HepG2 (cell line): ENCODE data around the gene DLX3. TPM values are rescaled to one million over a fixed set of nuclear protein-coding genes. Genes with fewer than 3 reads are reported as not detected.
A peak's percentile ranks its signal among the peaks of the same experiment; 100 is the strongest.

Source experiments
- ATAC-seq: fragments of 200-7000 bp; cut with Tn5 transposase; 3 replicates; pipeline ENCODE4 v1.9.1; 2020; ENCODE audit warnings: mild to moderate bottlenecking, moderate library complexity
- BruUV-seq: library from RNA; stranded (reverse); fragments of 400-500 nt; replicated peaks from 2 replicates; lab custom pipeline; 2021; lab: Mats Ljungman, UMichigan
- CTCF ChIA-PET: fragments of 300-600 bp; formaldehyde crosslinking; extraction: SDS; loops from one replicate; lab custom pipeline; 2021; ENCODE audit warnings: low total read pairs, inconsistent platforms, low intra/inter-chr PET ratio; lab: Yijun Ruan, JAX
- POLR2A ChIA-PET: fragments of 350-600 bp; sonication (Branson Sonifier 250); formaldehyde crosslinking; loops from one replicate; lab custom pipeline; 2020; ENCODE audit warnings: antibody characterized with exemption, inconsistent platforms; lab: Yijun Ruan, JAX
- DNase-seq: peaks from one replicate; pipeline ENCODE4 v3.0.0-alpha.2; 2015; ENCODE audit warnings: low spot score
- FAIRE-seq: peaks from 3 replicates; lab custom pipeline; 2011; peaks lifted over from hg19 to GRCh38; lab: Jason Lieb, UNC
- H2AFZ ChIP-seq: one replicate; pipeline ENCODE4 v1.6.1; 2011; ENCODE audit warnings: low read length, inconsistent platforms
- H3K27ac ChIP-seq: fragments of 300-600 bp; 3 replicates; pipeline ENCODE4 v1.8.0; 2011; ENCODE audit warnings: mixed run types, mild to moderate bottlenecking, mixed read lengths, low read length, inconsistent platforms; ENCODE audit not compliant: insufficient read depth; ENCODE audit errors: extremely low read length
- H3K27me3 ChIP-seq, 2 experiments: fragments of 200-600 bp in 1 of 2; 2 replicates in 1 of 2; 3 replicates in 1 of 2; pipeline versions ENCODE4 v1.6.0 to v1.8.0; 2011; ENCODE audit warnings: low read length in 2 of 2, mild to moderate bottlenecking in 2 of 2, moderate library complexity in 2 of 2, inconsistent platforms in 1 of 2; ENCODE audit not compliant: insufficient read depth in 2 of 2, control insufficient read depth in 1 of 2
- H3K36me3 ChIP-seq, 2 experiments: fragments of 200-600 bp in 1 of 2; replicated peaks in 1 of 2; 2 replicates in 1 of 2; 3 replicates in 1 of 2; pipeline versions ENCODE4 v1.5.1 to v1.8.0; 2011; ENCODE audit warnings: low read length in 2 of 2, inconsistent platforms in 1 of 2; ENCODE audit not compliant: insufficient read depth in 2 of 2, control insufficient read depth in 1 of 2
- H3K4me1 ChIP-seq: 2 replicates; pipeline ENCODE4 v1.5.1; 2012; ENCODE audit warnings: low read length, inconsistent platforms; ENCODE audit not compliant: insufficient read depth
- H3K4me2 ChIP-seq: 2 replicates; pipeline ENCODE4 v1.6.0; 2011; ENCODE audit warnings: low read depth, low read length, inconsistent platforms
- H3K4me3 ChIP-seq, 3 experiments: fragments of 200-600 bp in 1 of 3; sonication (generic), shearing (Covaris generic) in 1 of 3; replicated peaks in 1 of 3; 2 replicates each; pipeline ENCODE4 v1.5.1; 2011 to 2016; ENCODE audit warnings: low read length in 3 of 3, inconsistent platforms in 2 of 3, low read depth in 2 of 3, mild to moderate bottlenecking in 2 of 3, control low read depth in 1 of 3, mixed read lengths in 1 of 3; ENCODE audit not compliant: insufficient read depth in 1 of 3
- H3K79me2 ChIP-seq: one replicate; pipeline ENCODE4 v1.6.1; 2011; ENCODE audit warnings: low read length, inconsistent platforms; ENCODE audit not compliant: insufficient read depth
- H3K9ac ChIP-seq: 2 replicates; pipeline ENCODE4 v1.6.0; 2011; ENCODE audit warnings: mild to moderate bottlenecking, low read depth, low read length, inconsistent platforms; ENCODE audit not compliant: insufficient read depth
- H3K9me3 ChIP-seq: 2 replicates; pipeline ENCODE4 v1.5.1; 2012; ENCODE audit warnings: mild to moderate bottlenecking, low read length
- H4K20me1 ChIP-seq: 2 replicates; pipeline ENCODE4 v1.6.0; 2011; ENCODE audit warnings: inconsistent platforms, mild to moderate bottlenecking, low read length, moderate library complexity; ENCODE audit not compliant: insufficient read depth
- ATAD3A ChIP-seq: sonication (generic); formaldehyde crosslinking; IDR thresholded peaks from 2 replicates; pipeline ENCODE4 v1.4.0; 2020; ENCODE audit warnings: missing genetic modification reagents
- CENPT ChIP-seq: sonication (generic); formaldehyde crosslinking; IDR thresholded peaks from 2 replicates; pipeline ENCODE4 v1.8.0; 2022; ENCODE audit warnings: low read depth, mild to moderate bottlenecking, moderate library complexity, missing genetic modification reagents
- NR2C2 ChIP-seq: sonication (generic); formaldehyde crosslinking; IDR thresholded peaks from 2 replicates; pipeline ENCODE4 v1.4.0; 2020; ENCODE audit warnings: missing genetic modification reagents, mild to moderate bottlenecking, moderate library complexity, borderline replicate concordance
- RBAK ChIP-seq: sonication (generic); formaldehyde crosslinking; IDR thresholded peaks from 2 replicates; pipeline ENCODE4 v1.5.1; 2020; ENCODE audit warnings: mild to moderate bottlenecking, missing genetic modification reagents
- SNAI1 ChIP-seq: sonication (generic); formaldehyde crosslinking; IDR thresholded peaks from 2 replicates; pipeline ENCODE4 v1.5.0; 2020; ENCODE audit warnings: mild to moderate bottlenecking, missing genetic modification reagents, borderline replicate concordance
- U2AF1 ChIP-seq: fragments of 200-400 bp; formaldehyde crosslinking; optimal IDR thresholded peaks from 2 replicates; pipeline ENCODE3; 2017; ENCODE audit warnings: mild to moderate bottlenecking, low read depth, low read length
- ZFX ChIP-seq: sonication (generic); formaldehyde crosslinking; IDR thresholded peaks from 2 replicates; pipeline ENCODE4 v1.4.0; 2020; ENCODE audit warnings: mild to moderate bottlenecking, low read depth, missing genetic modification reagents, moderate library complexity
- ZIK1 ChIP-seq: sonication (generic); formaldehyde crosslinking; IDR thresholded peaks from 2 replicates; pipeline ENCODE4 v1.5.0; 2020; ENCODE audit warnings: mild to moderate bottlenecking, low read depth, missing genetic modification reagents, borderline replicate concordance
- ZNF224 ChIP-seq: sonication (generic); formaldehyde crosslinking; IDR thresholded peaks from 2 replicates; pipeline ENCODE4 v1.5.0; 2020; ENCODE audit warnings: mild to moderate bottlenecking, missing genetic modification reagents
- ZNF530 ChIP-seq: sonication (generic); formaldehyde crosslinking; IDR thresholded peaks from 2 replicates; pipeline ENCODE4 v1.5.0; 2020; ENCODE audit warnings: low read depth, mild to moderate bottlenecking, missing genetic modification reagents
- ZNF558 ChIP-seq: sonication (generic); formaldehyde crosslinking; IDR thresholded peaks from 2 replicates; pipeline ENCODE4 v1.9.0; 2022; ENCODE audit warnings: mild to moderate bottlenecking, missing genetic modification reagents, borderline replicate concordance
- ZNF776 ChIP-seq: sonication (generic); formaldehyde crosslinking; IDR thresholded peaks from 2 replicates; pipeline ENCODE4 v1.4.0; 2020; ENCODE audit warnings: mild to moderate bottlenecking, missing genetic modification reagents
- ZNF777 ChIP-seq: sonication (generic); formaldehyde crosslinking; IDR thresholded peaks from 2 replicates; pipeline ENCODE4 v1.4.0; 2020; ENCODE audit warnings: missing genetic modification reagents
- ZNF788 ChIP-seq: sonication (generic); formaldehyde crosslinking; IDR thresholded peaks from 2 replicates; pipeline ENCODE4 v1.5.0; 2020; ENCODE audit warnings: mild to moderate bottlenecking, missing genetic modification reagents, borderline replicate concordance
- WGBS: methylation state at CpG from one replicate; pipeline ENCODE4 v1.1.6; 2017; ENCODE audit warnings: low lambda C conversion rate; 5-methylcytosine and 5-hydroxymethylcytosine counted together
- in situ Hi-C: cut with HindIII; loops from 2 replicates; pipeline ENCODE4 v1.10.0; 2017; ENCODE audit warnings: low pct_unique_long_range_greater_than_20kb; ENCODE audit not compliant: extremely low pct_ligation_motif_present
- intact Hi-C: fragments of 100-400 bp; cut with micrococcal nuclease; formaldehyde crosslinking; loops from one replicate; pipeline ENCODE4 v1.10.0; 2022; ENCODE audit not compliant: unreplicated experiment
- polyA plus RNA-seq, 8 experiments: library from polyadenylated mRNA; depleted of rRNA in 3 of 8; stranded (reverse) in 7 of 8; unstranded in 1 of 8; fragments of >200 nt; fragmentation: Illumina TruSeq in 4 of 8; extraction: Trizol in 4 of 8; gene quantifications; 2 replicates each; pipeline versions ENCODE4 v1.2.1 to v1.2.3, GENCODE V29; 2011 to 2016; ENCODE audit warnings: low read depth in 4 of 8, missing spikeins in 1 of 8, mixed read lengths in 1 of 8; ENCODE audit not compliant: insufficient read depth in 1 of 8
- total RNA-seq, 5 experiments: library from RNA; depleted of rRNA; stranded (reverse); fragments of >200 nt; fragmentation: Illumina TruSeq; extraction: Trizol; gene quantifications; 2 replicates each; pipeline ENCODE4 v1.2.3, GENCODE V29; 2016; ENCODE audit warnings: low read depth in 1 of 5
- TF ChIP-seq, protein P1 (sequence below): sonication (generic); formaldehyde crosslinking; IDR thresholded peaks from 2 replicates; pipeline ENCODE4 v1.4.0; 2020; ENCODE audit warnings: mild to moderate bottlenecking, missing genetic modification reagents
- TF ChIP-seq, protein P2 (sequence below), 2 experiments: fragments of 450-650 bp in 1 of 2; sonication (generic) in 1 of 2; formaldehyde crosslinking; IDR thresholded peaks; 2 replicates each; pipeline versions ENCODE4 v1.5.0 to v1.8.0; 2020 to 2022; ENCODE audit warnings: mild to moderate bottlenecking in 1 of 2, missing genetic modification reagents in 1 of 2
- TF ChIP-seq, protein P3 (sequence below): sonication (generic); formaldehyde crosslinking; IDR thresholded peaks from 2 replicates; pipeline ENCODE4 v1.4.0; 2020; ENCODE audit warnings: missing genetic modification reagents, mild to moderate bottlenecking, borderline replicate concordance

DLX3 gene
- total and polyA plus RNA-seq, 2 of the 13 experiments (the other 11 are each of a cell fraction or from before 2014, with no cell fraction given) = 0.03 TPM; not detected in 1

DNA sequence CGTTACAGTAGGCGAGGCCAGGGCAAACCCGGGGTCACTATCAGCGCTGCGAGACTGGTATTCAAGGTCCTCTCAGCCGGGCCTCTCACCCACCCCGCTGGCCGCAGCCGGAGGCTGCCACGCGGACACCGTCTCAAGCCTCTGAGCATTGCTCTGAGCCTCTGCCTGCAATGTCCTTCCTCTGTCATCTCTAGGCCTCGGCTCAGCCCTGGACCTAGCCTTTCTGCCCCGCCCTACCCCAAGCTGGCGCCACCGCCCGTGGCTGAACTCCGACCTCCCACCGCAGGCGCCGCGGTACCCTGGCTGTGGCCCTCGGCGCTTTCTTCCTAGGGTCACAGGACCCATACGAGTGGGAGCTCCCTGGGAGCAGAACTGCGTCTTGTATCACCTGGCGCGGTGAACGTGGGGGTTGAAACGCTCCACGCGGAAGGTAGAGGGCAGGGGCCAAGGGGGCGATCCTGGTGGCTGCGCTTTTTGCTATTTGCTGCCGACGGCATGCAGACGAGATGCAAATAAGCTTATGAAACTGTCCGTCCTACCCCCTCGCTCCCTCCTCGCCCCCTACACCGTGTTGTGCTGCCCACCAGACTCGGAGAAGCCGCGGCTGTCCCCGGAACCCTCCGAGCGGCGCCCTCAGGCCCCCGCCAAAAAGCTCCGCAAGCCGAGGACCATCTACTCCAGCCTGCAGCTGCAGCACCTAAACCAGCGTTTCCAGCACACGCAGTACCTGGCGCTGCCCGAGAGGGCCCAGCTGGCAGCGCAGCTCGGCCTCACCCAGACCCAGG lies 22.3 kb downstream of the DLX3 start:
- H2AFZ ChIP-seq = no peak overlapping the region
- POLR2A ChIA-PET = no interaction called here
- intact Hi-C loops (no loop called here), in situ Hi-C loops (no loop called here)
- no peaks in the 10 kb centered on the region for H3K9me3 ChIP-seq
- no peak for FAIRE-seq
- peak overlapping the region; percentile 78 for H3K4me2 ChIP-seq
- peaks cover 4% of the 10 kb centered on the region; the same call in 1 of the 2 replicates for H4K20me1 ChIP-seq
- no peak for DNase-seq
- H3K27ac ChIP-seq = no peak overlapping the region
- CTCF ChIA-PET = no interaction called here
- no peaks in the 10 kb centered on the region for H3K79me2 ChIP-seq
- ATAC-seq = peak; percentile 72
- peaks cover 40% of the 10 kb centered on the region for H3K4me1 ChIP-seq
- no peaks in the 10 kb centered on the region for H3K36me3 ChIP-seq
- H3K9ac ChIP-seq = 0 out of 2 replicates have a peak overlapping the region, but pooled peaks have one; percentile 7
- peak overlapping the region; percentile 22 to 68 (median 33); a peak in 3 of 6 replicates for H3K4me3 ChIP-seq
- WGBS = 36% methylated on average over 25 of the region's 57 CpGs
- no TSS peak for BruUV-seq
- peaks cover 40 to 96% of the 10 kb centered on the region in 2 experiments for H3K27me3 ChIP-seq
- TF ChIP-seq U2AF1 (no peak), ZFX (CRISPR knock-in tag) (peak; percentile 62; the same call in 1 of the 2 replicates), ATAD3A (CRISPR knock-in tag) (no peak), ZNF788 (CRISPR knock-in tag) (no peak), SNAI1 (0 out of 2 replicates have a peak, but pooled peaks have one; percentile 46), ZNF530 (CRISPR knock-in tag) (0 out of 2 replicates have a peak, but pooled peaks have one; percentile 80), CENPT (CRISPR knock-in tag) (no peak), RBAK (0 out of 2 replicates have a peak, but pooled peaks have one; percentile 19), ZNF776 (CRISPR knock-in tag) (0 out of 2 replicates have a peak, but pooled peaks have one; percentile 40), ZNF777 (CRISPR knock-in tag) (peak; percentile 49; the same call in 1 of the 2 replicates), ZIK1 (CRISPR knock-in tag) (no peak), ZNF224 (no peak), ZNF558 (CRISPR knock-in tag) (peak; percentile 36; the same call in 1 of the 2 replicates), NR2C2 (peak; percentile 69)
- TF ChIP-seq, protein P1, sequence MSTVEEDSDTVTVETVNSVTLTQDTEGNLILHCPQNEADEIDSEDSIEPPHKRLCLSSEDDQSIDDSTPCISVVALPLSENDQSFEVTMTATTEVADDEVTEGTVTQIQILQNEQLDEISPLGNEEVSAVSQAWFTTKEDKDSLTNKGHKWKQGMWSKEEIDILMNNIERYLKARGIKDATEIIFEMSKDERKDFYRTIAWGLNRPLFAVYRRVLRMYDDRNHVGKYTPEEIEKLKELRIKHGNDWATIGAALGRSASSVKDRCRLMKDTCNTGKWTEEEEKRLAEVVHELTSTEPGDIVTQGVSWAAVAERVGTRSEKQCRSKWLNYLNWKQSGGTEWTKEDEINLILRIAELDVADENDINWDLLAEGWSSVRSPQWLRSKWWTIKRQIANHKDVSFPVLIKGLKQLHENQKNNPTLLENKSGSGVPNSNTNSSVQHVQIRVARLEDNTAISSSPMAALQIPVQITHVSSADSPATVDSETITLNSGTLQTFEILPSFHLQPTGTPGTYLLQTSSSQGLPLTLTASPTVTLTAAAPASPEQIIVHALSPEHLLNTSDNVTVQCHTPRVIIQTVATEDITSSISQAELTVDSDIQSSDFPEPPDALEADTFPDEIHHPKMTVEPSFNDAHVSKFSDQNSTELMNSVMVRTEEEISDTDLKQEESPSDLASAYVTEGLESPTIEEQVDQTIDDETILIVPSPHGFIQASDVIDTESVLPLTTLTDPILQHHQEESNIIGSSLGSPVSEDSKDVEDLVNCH (CRISPR knock-in tag) = no peak
- TF ChIP-seq, protein P2, sequence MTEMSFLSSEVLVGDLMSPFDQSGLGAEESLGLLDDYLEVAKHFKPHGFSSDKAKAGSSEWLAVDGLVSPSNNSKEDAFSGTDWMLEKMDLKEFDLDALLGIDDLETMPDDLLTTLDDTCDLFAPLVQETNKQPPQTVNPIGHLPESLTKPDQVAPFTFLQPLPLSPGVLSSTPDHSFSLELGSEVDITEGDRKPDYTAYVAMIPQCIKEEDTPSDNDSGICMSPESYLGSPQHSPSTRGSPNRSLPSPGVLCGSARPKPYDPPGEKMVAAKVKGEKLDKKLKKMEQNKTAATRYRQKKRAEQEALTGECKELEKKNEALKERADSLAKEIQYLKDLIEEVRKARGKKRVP (CRISPR knock-in tag; IDR thresholded peaks at IDR 0.05) = no peak
- TF ChIP-seq, protein P3, sequence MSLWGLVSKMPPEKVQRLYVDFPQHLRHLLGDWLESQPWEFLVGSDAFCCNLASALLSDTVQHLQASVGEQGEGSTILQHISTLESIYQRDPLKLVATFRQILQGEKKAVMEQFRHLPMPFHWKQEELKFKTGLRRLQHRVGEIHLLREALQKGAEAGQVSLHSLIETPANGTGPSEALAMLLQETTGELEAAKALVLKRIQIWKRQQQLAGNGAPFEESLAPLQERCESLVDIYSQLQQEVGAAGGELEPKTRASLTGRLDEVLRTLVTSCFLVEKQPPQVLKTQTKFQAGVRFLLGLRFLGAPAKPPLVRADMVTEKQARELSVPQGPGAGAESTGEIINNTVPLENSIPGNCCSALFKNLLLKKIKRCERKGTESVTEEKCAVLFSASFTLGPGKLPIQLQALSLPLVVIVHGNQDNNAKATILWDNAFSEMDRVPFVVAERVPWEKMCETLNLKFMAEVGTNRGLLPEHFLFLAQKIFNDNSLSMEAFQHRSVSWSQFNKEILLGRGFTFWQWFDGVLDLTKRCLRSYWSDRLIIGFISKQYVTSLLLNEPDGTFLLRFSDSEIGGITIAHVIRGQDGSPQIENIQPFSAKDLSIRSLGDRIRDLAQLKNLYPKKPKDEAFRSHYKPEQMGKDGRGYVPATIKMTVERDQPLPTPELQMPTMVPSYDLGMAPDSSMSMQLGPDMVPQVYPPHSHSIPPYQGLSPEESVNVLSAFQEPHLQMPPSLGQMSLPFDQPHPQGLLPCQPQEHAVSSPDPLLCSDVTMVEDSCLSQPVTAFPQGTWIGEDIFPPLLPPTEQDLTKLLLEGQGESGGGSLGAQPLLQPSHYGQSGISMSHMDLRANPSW = no peak
